G401 (cell line): ENCODE results near the gene NOXRED1. TPM values are rescaled to one million over a fixed set of nuclear protein-coding genes. Genes with fewer than 3 reads are reported as not detected.

Source experiments
- DNase-seq: peaks from one replicate; pipeline ENCODE4 v3.0.0-alpha.2; 2015; ENCODE audit warnings: low spot score
- in situ Hi-C: cut with HindIII; loops from 2 replicates; pipeline ENCODE4 v1.10.0; 2016; ENCODE audit warnings: low sequenced_read_pairs, mixed read lengths
- total RNA-seq: library from RNA; depleted of rRNA; stranded (reverse); fragments of >200 nt; shearing (Covaris generic); gene quantifications from 2 replicates; pipeline ENCODE4 v1.2.3, GENCODE V29; 2014; rRNA removed

Gene NOXRED1
- total RNA-seq, 1 experiment from 2014 or later, result not detected

- DNase-seq, result no peak
- in situ Hi-C loops, result no loop called here
Observed at GRCh38 chr14:77355811-77356210, 67.5 kb downstream of the NOXRED1 start.

GRCh38 chr14:77353469-77354141, 69.7 kb downstream of the NOXRED1 start:
- no peak for DNase-seq
- in situ Hi-C loops, result loop anchor here (5.0 kb wide), 1 partner anchor 104 kb away; the partner anchor contains the start of genes AHSA1 and VIPAS39

GRCh38 chr14:77347751-77348150, 75.6 kb downstream of the NOXRED1 start:
- in situ Hi-C loops, result no loop called here
- DNase-seq, result no peak

- in situ Hi-C loops, result no loop called here
- DNase-seq, result no peak
Observed at GRCh38 chr14:77346495-77346894, 76.8 kb downstream of the NOXRED1 start.

DNA sequence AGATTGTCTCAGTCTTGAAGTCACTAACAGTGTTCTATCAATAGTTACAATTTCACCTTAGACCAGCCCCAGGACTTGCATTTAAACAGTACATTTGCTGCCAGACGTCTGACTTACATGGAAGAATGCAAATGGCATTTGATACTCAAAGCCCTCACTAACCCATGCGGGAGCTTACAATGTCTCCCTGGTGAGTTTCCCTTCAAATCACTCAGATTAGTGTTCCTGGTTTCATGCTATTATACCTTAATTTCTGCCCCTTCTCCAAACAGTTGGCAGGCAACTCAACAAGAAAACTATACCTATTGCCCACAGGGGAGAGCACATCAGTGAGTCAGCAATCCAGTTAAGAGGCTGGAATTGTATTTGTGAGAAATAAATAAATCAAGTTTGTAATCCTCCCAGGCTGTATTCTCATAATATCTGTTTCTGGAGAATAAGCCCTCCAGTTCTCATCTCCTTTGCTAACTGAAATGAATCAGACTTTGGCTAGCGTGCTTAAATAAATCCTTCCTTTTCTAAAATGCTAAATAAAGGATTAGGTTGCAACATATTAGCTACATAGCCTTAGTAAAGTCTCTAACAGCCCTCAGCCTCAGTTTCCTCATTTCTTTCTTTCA, 78.8 kb downstream of the NOXRED1 start:
- in situ Hi-C loops, result no loop called here
- DNase-seq, result no peak

Other genes starting within 250 kb of the NOXRED1 start
- 0.06 TPM in 1 of 2 replicates, not detected in the other for gene TMEM63C, start 241.7 kb downstream of the NOXRED1 start, total RNA-seq
- gene NGB, start 152.3 kb downstream of the NOXRED1 start, total RNA-seq, result not detected in 2 replicates
- 25.5 and 27.5 TPM in 2 replicates for gene POMT2, start 102.6 kb downstream of the NOXRED1 start, total RNA-seq
- gene GSTZ1, start 102.5 kb downstream of the NOXRED1 start, total RNA-seq, result 37.3 and 64.7 TPM in 2 replicates
- gene TMED8, start 46.4 kb downstream of the NOXRED1 start, total RNA-seq, result 5.3 and 6.1 TPM in 2 replicates
- 5.8 and 6.6 TPM in 2 replicates for gene SAMD15, start 46.1 kb downstream of the NOXRED1 start, total RNA-seq
- gene VIPAS39, start 34.1 kb upstream of the NOXRED1 start, total RNA-seq, result 29.0 and 30.2 TPM in 2 replicates
- 141 and 215 TPM in 2 replicates for gene AHSA1, start 34.6 kb upstream of the NOXRED1 start, total RNA-seq
- gene ISM2, start 75.3 kb upstream of the NOXRED1 start, total RNA-seq, result 0.37 and 0.68 TPM in 2 replicates
- gene SPTLC2, start 193.1 kb upstream of the NOXRED1 start, total RNA-seq, result 17.9 and 20.6 TPM in 2 replicates